HG03139 (cell line): ENCODE results near the gene SLC10A1.

Source experiments
- ATAC-seq: cut with Tn5 transposase; IDR thresholded peaks from one replicate; pipeline ENCODE4 v1.9.1; 2021; ENCODE audit not compliant: unreplicated experiment

Gene SLC10A1

DNA sequence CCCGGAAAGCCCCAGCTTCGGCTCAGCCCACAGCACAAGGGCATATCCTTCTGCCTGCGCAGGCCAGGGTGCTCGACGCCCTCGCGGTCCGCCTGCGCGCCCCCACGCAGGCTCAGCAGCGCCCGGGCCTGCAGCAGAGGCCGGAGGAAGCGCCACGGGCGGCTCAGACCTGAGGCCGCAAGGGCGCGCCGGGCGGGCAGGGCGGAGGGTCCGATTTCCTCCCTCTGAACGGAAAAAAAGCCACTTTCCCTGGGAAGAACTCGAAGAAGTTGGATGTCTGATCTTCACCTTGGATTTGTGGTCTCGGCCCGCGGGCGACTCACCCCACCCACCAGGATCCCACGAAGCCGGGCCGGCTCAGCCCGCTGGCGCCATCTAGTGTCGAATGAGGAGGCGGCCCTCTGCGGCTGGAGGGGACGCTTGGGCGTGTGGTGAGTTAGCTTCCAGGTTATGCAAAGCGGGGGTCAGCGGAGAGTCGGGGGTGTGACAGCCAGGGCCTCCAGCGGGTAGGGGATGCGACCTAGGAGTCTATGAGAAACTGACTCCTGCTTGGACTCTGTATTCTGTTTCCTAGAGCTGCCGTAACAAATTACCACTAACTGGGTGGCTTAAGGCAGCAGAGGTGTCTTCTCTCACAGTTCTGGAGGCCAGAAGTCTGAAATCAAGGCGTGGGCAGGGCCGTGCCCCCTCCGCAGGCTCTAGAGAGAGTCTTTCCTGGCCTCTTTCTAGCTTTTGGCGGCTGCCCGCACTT, 70.1 kb downstream of the SLC10A1 start:
- peak; percentile 78 for ATAC-seq
